NCI-H446 treated with DMSO at 0.1 percent for 48 hours (cell line): ENCODE measurements around the gene ENDOV.

Experiments
- DNase-seq: peaks from one replicate; lab custom pipeline; 2025; lab: John Stamatoyannopoulos, UW

Gene ENDOV

GRCh38 chr17:80468242-80468641, 53.3 kb downstream of the ENDOV start:
- no peak for DNase-seq

GRCh38 chr17:80468781-80469493, 54.0 kb downstream of the ENDOV start:
- no peak for DNase-seq

- no peak for DNase-seq
Measured at GRCh38 chr17:80469667-80470066, 54.7 kb downstream of the ENDOV start.

GRCh38 chr17:80470603-80471002, 55.6 kb downstream of the ENDOV start:
- no peak for DNase-seq

GRCh38 chr17:80471922-80472321, 57.0 kb downstream of the ENDOV start:
- no peak for DNase-seq

GRCh38 chr17:80472996-80473395, 58.0 kb downstream of the ENDOV start:
- no peak for DNase-seq

GRCh38 chr17:80473701-80474100, 58.7 kb downstream of the ENDOV start:
- DNase-seq: no peak

- DNase-seq: peak; percentile 35
Measured at GRCh38 chr17:80474231-80474960, 59.4 kb downstream of the ENDOV start.

- no peak for DNase-seq
Measured at GRCh38 chr17:80474961-80475909, 60.3 kb downstream of the ENDOV start.

- DNase-seq: peak; percentile 47
Measured at GRCh38 chr17:80475910-80476876, 61.2 kb downstream of the ENDOV start, which contains the start of gene NPTX1. Gene NPTX1 (minus strand): TSS chr17:80476607. CDS start chr17:80476446, 161 bp downstream.

- no peak for DNase-seq
Measured at GRCh38 chr17:80476877-80477646, 62.1 kb downstream of the ENDOV start.

GRCh38 chr17:80477647-80478478, 62.9 kb downstream of the ENDOV start:
- no peak for DNase-seq

- no peak for DNase-seq
Measured at GRCh38 chr17:80478487-80479245, 63.7 kb downstream of the ENDOV start.

- no peak for DNase-seq
Measured at GRCh38 chr17:80479246-80479566, 64.2 kb downstream of the ENDOV start.

- DNase-seq: no peak
Measured at GRCh38 chr17:80480248-80480647, 65.3 kb downstream of the ENDOV start.

GRCh38 chr17:80481284-80482057, 66.5 kb downstream of the ENDOV start:
- DNase-seq: no peak

- DNase-seq: no peak
Measured at GRCh38 chr17:80482058-80482318, 67.0 kb downstream of the ENDOV start.

- DNase-seq: no peak
Measured at GRCh38 chr17:80482555-80483308, 67.8 kb downstream of the ENDOV start.
